Measurements from ENCODE around the gene SEMA3E. TPM values are rescaled to one million over a fixed set of nuclear protein-coding genes. Genes with fewer than 3 reads are reported as not detected.
"Not testable (repeated sequence)": the region's sequence is repeated elsewhere in the genome, so short reads cannot be mapped to it uniquely, and the experiment has no call there.

SEMA3E gene
- total RNA-seq, 1 donor, result 16.1 TPM

DNA sequence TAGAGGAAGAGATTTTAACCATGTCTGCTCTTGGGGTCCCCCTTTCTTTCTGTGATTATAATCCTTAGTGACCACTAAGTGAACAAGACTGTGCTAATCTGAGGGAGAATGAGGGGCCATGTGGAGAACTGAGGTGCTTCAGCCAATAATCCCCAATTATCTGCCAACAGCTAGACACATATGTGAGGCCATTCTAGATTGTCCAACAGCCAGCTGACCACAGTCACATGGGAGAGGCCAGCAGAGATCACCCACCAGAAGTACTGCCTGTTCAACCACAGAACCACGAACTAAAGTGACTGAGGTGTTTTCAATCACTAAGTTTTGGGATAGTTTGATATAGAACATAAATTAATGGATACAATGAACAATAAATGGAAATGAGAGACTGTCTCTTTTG, 74.3 kb downstream of the SEMA3E start:
- no peak overlapping the region for H3K4me3 ChIP-seq (ENCODE audit: low read depth, low read length)
- DNase-seq (ENCODE audit: low read depth), result no peak
- TF ChIP-seq, protein P1, sequence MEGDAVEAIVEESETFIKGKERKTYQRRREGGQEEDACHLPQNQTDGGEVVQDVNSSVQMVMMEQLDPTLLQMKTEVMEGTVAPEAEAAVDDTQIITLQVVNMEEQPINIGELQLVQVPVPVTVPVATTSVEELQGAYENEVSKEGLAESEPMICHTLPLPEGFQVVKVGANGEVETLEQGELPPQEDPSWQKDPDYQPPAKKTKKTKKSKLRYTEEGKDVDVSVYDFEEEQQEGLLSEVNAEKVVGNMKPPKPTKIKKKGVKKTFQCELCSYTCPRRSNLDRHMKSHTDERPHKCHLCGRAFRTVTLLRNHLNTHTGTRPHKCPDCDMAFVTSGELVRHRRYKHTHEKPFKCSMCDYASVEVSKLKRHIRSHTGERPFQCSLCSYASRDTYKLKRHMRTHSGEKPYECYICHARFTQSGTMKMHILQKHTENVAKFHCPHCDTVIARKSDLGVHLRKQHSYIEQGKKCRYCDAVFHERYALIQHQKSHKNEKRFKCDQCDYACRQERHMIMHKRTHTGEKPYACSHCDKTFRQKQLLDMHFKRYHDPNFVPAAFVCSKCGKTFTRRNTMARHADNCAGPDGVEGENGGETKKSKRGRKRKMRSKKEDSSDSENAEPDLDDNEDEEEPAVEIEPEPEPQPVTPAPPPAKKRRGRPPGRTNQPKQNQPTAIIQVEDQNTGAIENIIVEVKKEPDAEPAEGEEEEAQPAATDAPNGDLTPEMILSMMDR (IDR thresholded peaks at IDR 0.05; ENCODE audit: insufficient read depth, low read length), result no peak

DNA sequence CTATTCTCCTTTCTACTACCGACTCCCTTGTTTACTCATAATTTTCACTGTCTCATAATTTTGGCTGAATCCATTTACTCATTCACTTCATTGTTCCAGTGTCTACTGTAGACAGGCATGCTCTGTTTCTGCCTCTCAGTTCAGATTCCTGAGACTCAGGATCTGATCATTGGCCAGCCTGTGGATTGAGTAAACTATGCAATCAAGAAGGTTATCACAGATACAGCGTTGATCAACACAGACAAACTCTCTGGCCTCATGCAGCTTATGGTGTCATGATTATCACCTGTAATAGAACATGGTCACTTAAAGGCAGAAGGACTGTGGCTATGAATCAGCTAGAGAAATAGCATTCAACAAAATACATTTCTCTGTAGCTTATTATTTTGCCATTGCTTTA, 86.0 kb downstream of the SEMA3E start:
- TF ChIP-seq, protein P1 (IDR thresholded peaks at IDR 0.05; ENCODE audit: insufficient read depth, low read length), result no peak
- H3K4me3 ChIP-seq (ENCODE audit: low read depth, low read length), result no peak overlapping the region
- no peak for DNase-seq (ENCODE audit: low read depth)

DNA sequence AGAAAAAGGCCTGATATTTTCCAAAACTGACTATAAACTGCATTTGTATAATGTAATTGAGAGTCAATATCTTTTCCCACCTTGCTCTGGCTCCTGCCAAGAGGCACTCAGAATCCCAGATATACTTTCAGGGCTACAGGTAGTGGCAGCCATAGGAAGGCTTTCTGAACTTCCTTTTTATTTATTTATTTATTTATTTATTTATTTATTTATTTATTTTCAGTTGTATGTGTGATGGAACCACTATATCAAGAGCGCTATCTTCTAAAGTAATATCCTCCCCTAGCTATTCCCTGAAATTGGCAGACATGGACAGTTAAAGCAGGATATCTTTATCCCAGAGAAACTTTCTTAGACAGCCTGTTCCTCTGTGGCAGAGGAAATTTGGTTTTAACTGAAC, 86.7 kb downstream of the SEMA3E start:
- no peak for DNase-seq (ENCODE audit: low read depth)
- no peak overlapping the region for H3K4me3 ChIP-seq (ENCODE audit: low read depth, low read length)
- TF ChIP-seq, protein P1 (IDR thresholded peaks at IDR 0.05; ENCODE audit: insufficient read depth, low read length), result no peak

DNA sequence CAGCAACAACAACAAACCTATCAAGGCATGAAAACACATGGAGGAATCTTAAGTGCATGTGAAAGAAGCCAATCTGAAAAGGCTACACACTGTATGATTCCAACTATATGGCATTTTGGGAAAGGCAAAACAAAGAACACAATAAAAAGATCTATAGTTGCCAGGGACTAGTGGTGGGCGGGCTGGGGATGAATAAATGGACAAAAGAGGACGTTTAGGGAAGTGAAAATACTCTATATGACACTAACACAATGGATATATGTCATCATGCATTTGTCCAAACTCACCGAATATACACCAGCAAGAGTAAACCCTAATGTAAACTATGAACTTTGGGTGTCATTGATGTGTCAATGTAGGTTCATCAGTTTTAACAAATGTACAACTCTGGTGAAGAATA, 89.1 kb downstream of the SEMA3E start:
- TF ChIP-seq, protein P1 (IDR thresholded peaks at IDR 0.05; ENCODE audit: insufficient read depth, low read length), result no peak

DNA sequence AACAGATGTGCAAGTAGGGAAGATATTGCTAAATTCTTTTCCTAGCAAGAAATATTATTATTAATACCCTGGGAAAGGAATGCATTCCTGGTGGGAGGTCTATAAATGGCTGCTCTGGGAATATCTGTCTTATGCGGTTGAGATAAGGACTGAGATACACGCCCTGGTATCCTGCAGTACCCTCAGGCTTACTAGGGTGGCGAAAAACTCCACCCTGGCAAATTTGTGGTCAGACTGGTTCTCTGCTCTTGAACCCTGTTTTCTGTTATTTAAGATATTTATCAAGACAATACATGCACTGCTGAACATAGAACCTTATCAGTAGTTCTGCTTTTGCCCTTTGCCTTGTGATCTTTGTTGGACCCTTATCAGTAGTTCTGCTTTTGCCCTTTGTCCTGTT, 96.4 kb downstream of the SEMA3E start:
- H3K4me3 ChIP-seq (ENCODE audit: low read depth, low read length); DNase-seq (ENCODE audit: low read depth): not testable (repeated sequence)

More for the DNA sequence above, 89.1 kb downstream of the SEMA3E start:
- H3K4me3 ChIP-seq (ENCODE audit: low read depth, low read length), result no peak overlapping the region
- no peak for DNase-seq (ENCODE audit: low read depth)

DNA sequence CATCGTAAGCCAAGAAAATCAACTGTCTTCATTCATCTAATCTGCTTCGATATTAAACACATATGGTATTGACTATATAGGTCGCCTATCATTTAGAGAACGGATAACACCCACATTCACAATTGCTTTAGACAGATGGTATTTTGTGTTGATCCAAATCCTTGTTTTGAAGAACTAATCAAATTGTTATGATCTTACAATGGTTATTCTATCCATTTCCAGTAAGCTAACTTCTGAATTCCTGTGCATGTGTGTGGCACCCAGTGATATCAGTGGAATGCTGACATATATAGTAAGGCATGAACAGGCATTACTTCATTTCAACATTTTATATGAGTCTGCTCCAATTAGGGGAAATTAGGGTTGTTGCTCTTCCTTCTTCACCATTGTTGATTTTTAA, 98.8 kb downstream of the SEMA3E start:
- peak; percentile 52 for DNase-seq (ENCODE audit: low read depth)
- TF ChIP-seq, protein P1 (IDR thresholded peaks at IDR 0.05; ENCODE audit: insufficient read depth, low read length), result no peak

DNA sequence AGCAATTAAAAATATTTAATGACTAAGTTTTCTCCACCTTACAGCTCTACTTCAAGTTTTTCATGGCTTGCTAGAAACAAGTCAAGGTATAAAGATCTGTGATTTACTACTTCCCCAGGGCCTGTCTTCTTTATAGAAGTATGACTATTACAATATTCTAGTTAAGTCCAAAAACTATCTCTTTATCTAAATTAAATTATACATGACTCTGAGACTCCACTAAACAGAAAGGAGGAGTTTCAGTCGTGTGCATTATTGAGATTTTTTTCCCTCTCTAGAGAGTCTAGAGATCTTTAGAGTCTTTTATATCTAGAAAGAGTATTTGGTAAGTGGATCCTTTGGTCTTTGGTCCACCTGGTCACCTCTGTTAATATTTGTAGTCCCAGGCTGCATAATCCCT, 100.7 kb downstream of the SEMA3E start:
- DNase-seq (ENCODE audit: low read depth), result no peak
- no peak overlapping the region for H3K4me3 ChIP-seq (ENCODE audit: low read depth, low read length)
- TF ChIP-seq, protein P1 (IDR thresholded peaks at IDR 0.05; ENCODE audit: insufficient read depth, low read length), result no peak

More for the DNA sequence above, 98.8 kb downstream of the SEMA3E start:
- no peak overlapping the region for H3K4me3 ChIP-seq (ENCODE audit: low read depth, low read length)

Data from fibroblast of the aortic adventitia (primary cell).